AG09319 (cell line): ENCODE data around the gene PIH1D1.

Source experiments
- DNase-seq: peaks from one replicate; pipeline ENCODE4 v3.0.0-alpha.2; 2010; ENCODE audit warnings: low read depth; ENCODE audit errors: extremely low read depth
- CTCF ChIP-seq: IDR thresholded peaks from 2 replicates; pipeline ENCODE4 v1.5.1; 2011; ENCODE audit warnings: low read depth, mild to moderate bottlenecking, inconsistent platforms, low read length, moderate library complexity

PIH1D1 gene

GRCh38 chr19:49442354-49442753 lies 9.3 kb downstream of the PIH1D1 start:
- no peak for DNase-seq
- TF ChIP-seq CTCF, result no peak

DNA sequence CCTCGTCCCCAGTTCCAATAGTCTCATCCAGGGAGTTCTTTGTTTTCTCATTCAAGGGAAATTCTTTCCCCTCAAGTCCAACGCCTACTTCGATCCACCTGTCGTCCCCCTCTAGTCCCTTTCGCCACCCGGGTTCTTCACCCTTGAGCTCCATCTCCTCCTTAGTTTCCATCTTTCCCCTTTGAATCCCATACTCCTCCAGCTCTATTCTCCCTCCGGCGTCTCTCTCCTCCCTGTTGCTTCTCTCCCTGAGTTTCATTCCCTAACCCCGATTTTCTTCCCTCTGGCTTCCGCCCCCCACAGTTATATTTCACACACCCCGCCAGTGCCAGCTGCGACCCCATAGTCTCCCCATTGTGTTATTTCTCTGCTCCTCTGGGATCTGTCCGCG lies 9.7 kb downstream of the PIH1D1 start:
- no peak for TF ChIP-seq CTCF
- DNase-seq, result no peak

DNA sequence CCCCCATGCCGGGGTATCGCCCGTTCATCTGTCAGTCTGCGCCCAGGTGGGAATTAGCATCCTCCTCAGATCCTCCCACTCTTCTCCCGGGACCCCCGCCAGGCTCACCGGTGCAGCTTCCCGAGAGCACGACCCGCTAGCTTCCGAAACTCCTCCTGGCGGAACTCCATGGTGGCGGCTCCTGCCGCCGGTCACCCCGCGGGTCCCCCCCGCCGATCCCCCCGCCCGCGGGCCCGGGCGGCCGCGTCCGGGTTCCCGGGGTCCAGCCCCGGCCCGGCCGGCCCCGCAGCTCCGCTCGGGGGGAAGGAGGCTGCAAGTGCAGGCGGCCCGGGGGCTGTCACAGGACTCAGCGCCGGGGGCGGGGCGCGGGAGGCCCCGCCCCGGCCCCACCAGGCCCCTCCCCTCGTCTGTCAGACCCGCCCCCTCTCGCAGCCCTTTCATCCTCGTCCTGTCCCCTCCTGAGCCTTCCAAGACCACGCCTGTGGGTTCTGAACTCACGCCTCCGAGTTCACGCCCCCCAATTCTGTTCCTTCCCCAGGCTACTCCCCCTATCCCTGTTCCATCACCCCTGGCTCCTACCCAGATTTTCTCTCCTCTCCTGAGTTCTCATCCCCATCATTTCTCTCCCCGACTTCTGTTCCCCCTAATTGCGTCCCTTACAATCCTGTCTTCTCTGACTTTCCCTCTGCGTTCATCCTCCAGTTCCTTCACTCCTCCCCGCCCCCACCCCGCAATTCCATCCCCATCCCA lies 10.2 kb downstream of the PIH1D1 start, which contains the start of gene SLC17A7:
Gene SLC17A7 (minus strand): TSS at position 318 of the 750 bp plus-strand sequence. CDS start 148 bp downstream, at position 170.
- no peak for DNase-seq
- no peak for TF ChIP-seq CTCF

DNA sequence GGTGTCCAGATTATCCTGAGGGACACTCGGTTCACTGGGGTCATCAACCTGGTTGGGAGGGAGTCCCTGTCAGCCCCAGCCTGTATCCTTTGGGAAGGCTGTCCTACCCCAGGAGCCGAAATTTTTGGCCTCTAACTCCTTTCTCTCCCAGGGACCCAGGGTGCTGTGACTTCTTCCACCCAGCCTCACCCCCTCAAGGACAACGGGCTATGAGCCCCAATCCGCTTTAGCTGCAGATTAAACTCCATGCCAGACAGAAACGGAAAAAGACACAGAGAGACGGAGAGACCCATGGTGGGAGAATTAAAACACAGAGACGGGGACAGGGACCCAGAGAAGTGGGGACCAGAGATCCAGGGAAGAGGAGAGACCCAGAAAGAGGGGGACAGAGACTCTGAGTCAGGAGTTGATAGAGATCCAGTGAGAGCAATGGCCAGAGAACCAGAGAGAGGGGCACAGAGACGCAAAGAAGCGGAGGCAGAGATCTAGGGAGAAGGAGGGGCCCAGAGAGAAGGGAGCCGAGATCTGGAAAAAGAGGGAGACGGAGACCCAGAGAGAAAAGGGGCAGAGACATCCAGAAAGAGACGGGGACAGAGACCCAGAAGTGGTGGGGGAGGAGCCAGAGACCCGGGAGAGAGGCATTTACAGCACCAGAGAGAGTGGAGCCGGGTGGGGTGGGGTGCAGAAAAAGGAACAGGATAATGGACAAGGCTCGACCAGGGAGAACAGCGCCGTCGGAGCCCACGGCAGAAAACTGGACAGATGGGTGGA lies 11.0 kb downstream of the PIH1D1 start:
- no peak for TF ChIP-seq CTCF
- DNase-seq, result no peak

- no peak for DNase-seq
- no peak for TF ChIP-seq CTCF
These were observed 11.8 kb downstream of the PIH1D1 start for GRCh38 chr19:49439836-49440235.

DNA sequence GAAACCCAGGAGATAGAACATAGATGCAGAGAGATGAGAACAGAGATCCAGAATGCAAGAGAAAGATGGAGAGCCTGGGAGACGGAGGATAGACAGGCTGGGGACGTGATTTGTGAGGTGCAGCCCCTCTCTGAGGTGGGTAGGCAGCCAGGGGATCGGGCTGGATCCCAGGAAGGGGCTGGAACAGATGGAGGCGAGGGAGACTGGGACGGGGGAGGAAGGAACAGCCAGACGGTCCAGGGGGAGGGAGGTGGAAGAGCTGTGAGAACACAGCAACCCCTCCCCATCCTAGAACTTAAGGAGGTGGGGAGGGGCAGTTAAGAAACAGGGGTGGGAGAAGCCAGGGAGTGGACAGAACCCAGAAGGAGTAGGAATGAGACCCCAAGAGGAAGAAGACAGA lies 13.4 kb downstream of the PIH1D1 start:
- no peak for DNase-seq
- TF ChIP-seq CTCF, result no peak

DNA sequence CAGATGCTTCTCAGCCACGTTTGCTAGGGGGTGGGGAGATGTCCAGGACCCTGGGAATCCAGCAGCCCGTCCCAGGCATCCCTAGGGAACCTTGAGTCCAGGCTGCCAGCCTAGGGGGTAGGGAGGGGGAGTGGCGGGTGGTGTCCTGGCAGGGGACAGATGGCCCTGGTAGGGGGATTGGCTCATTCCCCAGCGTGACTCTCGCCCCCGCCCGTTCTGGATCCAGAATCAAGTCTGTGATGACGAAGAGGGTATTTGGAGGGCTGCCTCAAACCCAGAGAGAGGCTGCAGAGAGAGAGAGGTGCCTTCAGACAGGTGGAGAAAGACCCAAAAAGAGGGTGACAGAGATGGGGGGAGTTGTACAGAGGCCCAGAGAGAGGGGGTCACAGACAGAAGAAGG lies 14.4 kb downstream of the PIH1D1 start:
- DNase-seq, result no peak
- no peak for TF ChIP-seq CTCF
